DND-41 (cell line): ENCODE results near the gene FAT3.

Experiments
- ATAC-seq: fragments of 200-7000 bp; cut with Tn5 transposase; 3 replicates; pipeline ENCODE4 v1.9.1; 2021; ENCODE audit warnings: low read depth; ENCODE audit not compliant: insufficient read depth
- DNase-seq: peaks from one replicate; pipeline ENCODE4 v3.0.0-alpha.2; 2020
- H2AFZ ChIP-seq: 2 replicates; pipeline ENCODE4 v1.6.0; 2012; ENCODE audit warnings: low read depth, low read length
- H3K27ac ChIP-seq: 2 replicates; pipeline ENCODE4 v1.5.1; 2012; ENCODE audit warnings: low read length, inconsistent platforms
- H3K27me3 ChIP-seq: fragments of 200-600 bp; sonication (generic); 2 replicates; pipeline ENCODE4 v1.6.0; 2012; ENCODE audit warnings: low read length, mild to moderate bottlenecking, inconsistent platforms; ENCODE audit not compliant: insufficient read depth, poor library complexity
- H3K36me3 ChIP-seq: 2 replicates; pipeline ENCODE4 v1.5.1; 2012; ENCODE audit warnings: low read length, inconsistent platforms; ENCODE audit not compliant: insufficient read depth
- H3K4me1 ChIP-seq: 2 replicates; pipeline ENCODE4 v1.5.1; 2012; ENCODE audit warnings: mild to moderate bottlenecking, low read length; ENCODE audit not compliant: insufficient read depth
- H3K4me2 ChIP-seq: 2 replicates; pipeline ENCODE4 v1.6.0; 2012; ENCODE audit warnings: mild to moderate bottlenecking, moderate library complexity, low read length, inconsistent platforms; ENCODE audit not compliant: insufficient read depth
- H3K4me3 ChIP-seq, 2 experiments: fragments of 200-600 bp in 1 of 2; shearing (Covaris generic) in 1 of 2; 2 replicates each; pipeline ENCODE4 v1.5.1; 2012 to 2016; ENCODE audit warnings: inconsistent platforms in 2 of 2, low read length in 2 of 2, mild to moderate bottlenecking in 2 of 2, low read depth in 1 of 2, moderate library complexity in 1 of 2
- H3K79me2 ChIP-seq: 2 replicates; pipeline ENCODE4 v1.6.0; 2012; ENCODE audit warnings: low read length, inconsistent platforms; ENCODE audit not compliant: insufficient read depth
- H3K9ac ChIP-seq: 2 replicates; pipeline ENCODE4 v1.6.0; 2012; ENCODE audit warnings: low read depth, mild to moderate bottlenecking, inconsistent platforms, low read length, moderate library complexity
- H3K9me3 ChIP-seq: 2 replicates; pipeline ENCODE4 v1.5.1; 2012; ENCODE audit warnings: low read length, moderate library complexity, mild to moderate bottlenecking, inconsistent platforms; ENCODE audit not compliant: insufficient read depth, severe bottlenecking
- H4K20me1 ChIP-seq: 2 replicates; pipeline ENCODE4 v1.6.0; 2012; ENCODE audit warnings: low read length; ENCODE audit not compliant: insufficient read depth
- EZH2 ChIP-seq: IDR thresholded peaks from 3 replicates; pipeline ENCODE4 v1.6.1; 2012; ENCODE audit warnings: borderline replicate concordance, low read depth, mild to moderate bottlenecking, moderate library complexity, low read length, inconsistent platforms; ENCODE audit not compliant: severe bottlenecking
- TF ChIP-seq, protein P1 (sequence below): IDR thresholded peaks from 2 replicates; pipeline ENCODE4 v1.5.1; 2012; ENCODE audit warnings: borderline replicate concordance, low read length, moderate library complexity, mild to moderate bottlenecking; ENCODE audit not compliant: poor library complexity, severe bottlenecking; ENCODE audit errors: extremely low read depth

The FAT3 gene

DNA sequence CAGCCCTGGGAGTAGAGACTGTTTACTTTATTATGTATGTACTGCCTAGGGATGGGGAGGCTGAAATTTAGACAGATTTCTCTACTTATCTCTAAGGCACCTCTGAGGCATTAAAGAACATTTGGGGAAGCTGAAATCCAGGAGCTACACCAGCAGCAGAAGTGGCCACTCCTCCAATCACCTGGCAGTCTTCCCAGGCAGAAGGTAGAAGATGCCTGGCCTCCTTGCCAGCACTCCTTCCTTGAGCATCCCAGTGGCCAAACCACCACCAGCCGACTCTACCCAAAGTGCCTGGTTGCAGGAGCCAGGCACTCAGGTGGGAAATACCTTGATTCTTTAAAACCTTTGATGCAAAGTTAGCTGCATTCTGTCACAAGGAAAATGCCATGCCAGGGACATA lies 1.9 kb upstream of the FAT3 start:
- H3K4me3 ChIP-seq = no peak overlapping the region
- H3K4me2 ChIP-seq = no peak overlapping the region
- DNase-seq (no peak), ATAC-seq (no peak)
- no peaks in the 10 kb centered on the region for H3K36me3 ChIP-seq
- no peak overlapping the region for H3K9ac ChIP-seq
- no peaks in the 10 kb centered on the region for H3K27me3 ChIP-seq
- TF ChIP-seq, protein P1, sequence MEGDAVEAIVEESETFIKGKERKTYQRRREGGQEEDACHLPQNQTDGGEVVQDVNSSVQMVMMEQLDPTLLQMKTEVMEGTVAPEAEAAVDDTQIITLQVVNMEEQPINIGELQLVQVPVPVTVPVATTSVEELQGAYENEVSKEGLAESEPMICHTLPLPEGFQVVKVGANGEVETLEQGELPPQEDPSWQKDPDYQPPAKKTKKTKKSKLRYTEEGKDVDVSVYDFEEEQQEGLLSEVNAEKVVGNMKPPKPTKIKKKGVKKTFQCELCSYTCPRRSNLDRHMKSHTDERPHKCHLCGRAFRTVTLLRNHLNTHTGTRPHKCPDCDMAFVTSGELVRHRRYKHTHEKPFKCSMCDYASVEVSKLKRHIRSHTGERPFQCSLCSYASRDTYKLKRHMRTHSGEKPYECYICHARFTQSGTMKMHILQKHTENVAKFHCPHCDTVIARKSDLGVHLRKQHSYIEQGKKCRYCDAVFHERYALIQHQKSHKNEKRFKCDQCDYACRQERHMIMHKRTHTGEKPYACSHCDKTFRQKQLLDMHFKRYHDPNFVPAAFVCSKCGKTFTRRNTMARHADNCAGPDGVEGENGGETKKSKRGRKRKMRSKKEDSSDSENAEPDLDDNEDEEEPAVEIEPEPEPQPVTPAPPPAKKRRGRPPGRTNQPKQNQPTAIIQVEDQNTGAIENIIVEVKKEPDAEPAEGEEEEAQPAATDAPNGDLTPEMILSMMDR = no peak
- H4K20me1 ChIP-seq = no peaks in the 10 kb centered on the region
- no peaks in the 10 kb centered on the region for H3K79me2 ChIP-seq
- peaks cover 3% of the 10 kb centered on the region for H3K9me3 ChIP-seq
- no peak overlapping the region for H2AFZ ChIP-seq
- H3K27ac ChIP-seq = no peak overlapping the region
- H3K4me1 ChIP-seq = no peaks in the 10 kb centered on the region

DNA sequence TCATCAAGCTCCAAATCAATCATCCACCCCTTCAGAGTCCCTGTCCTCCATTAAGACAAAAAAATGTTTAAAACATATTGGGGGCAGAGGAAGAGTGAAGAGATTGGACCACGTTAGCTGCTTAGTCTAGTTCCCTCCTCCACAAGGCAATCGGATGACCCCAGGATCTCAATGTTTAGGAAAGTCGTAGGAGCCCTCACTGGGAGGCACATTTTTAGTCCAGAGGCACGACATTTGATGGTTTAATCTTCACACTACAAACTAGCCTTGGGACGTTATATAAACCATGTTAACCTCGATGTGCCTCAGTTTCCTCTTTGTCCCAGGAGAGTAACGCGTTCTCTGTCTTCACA lies 588 bp upstream of the FAT3 start:
- H3K79me2 ChIP-seq = no peaks in the 10 kb centered on the region
- no peak overlapping the region for H3K27ac ChIP-seq
- no peak overlapping the region for H3K9ac ChIP-seq

DNA sequence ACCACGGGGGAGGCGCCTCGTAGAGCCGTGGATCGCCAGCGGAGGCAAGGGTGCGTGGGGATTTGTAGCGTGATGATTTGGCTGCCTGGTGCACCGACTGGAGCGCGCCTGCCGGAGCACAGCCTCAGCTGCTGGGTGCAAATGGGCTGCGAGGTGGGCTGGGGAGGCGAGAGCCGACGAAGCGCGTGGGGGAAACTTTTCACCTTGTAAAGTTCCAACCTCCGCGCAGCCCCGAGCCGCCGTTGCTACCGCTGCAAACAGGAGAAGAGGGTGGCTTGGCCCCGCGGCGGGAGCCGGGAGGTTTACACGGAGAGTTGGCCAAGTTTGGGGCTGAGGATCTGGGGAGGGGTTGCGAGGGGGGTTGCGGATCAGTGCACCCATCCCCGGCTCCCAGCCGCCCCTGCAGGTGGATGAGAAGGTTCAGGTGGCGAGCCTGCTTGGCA lies 528 bp downstream of the FAT3 start:
- TF ChIP-seq EZH2 = no peak
- TF ChIP-seq, protein P1 = no peak
- Histone ChIP-seq H2AFZ (no peak overlapping the region), H3K4me1 (no peaks in the 10 kb centered on the region), H3K79me2 (no peaks in the 10 kb centered on the region), H3K9ac (no peak overlapping the region), H3K27me3 (no peaks in the 10 kb centered on the region), H3K9me3 (peaks cover 3% of the 10 kb centered on the region), H4K20me1 (no peaks in the 10 kb centered on the region), H3K4me3 (no peak overlapping the region), H3K36me3 (no peaks in the 10 kb centered on the region), H3K27ac (no peak overlapping the region), H3K4me2 (no peak overlapping the region)
- ATAC-seq = no peak
- no peak for DNase-seq

More for the DNA sequence above, 588 bp upstream of the FAT3 start:
- TF ChIP-seq, protein P1 = no peak
- no peak for TF ChIP-seq EZH2
- no peaks in the 10 kb centered on the region for H3K4me1 ChIP-seq
- H2AFZ ChIP-seq = no peak overlapping the region
- no peaks in the 10 kb centered on the region for H3K27me3 ChIP-seq
- H3K4me2 ChIP-seq = no peak overlapping the region
- ATAC-seq (no peak), DNase-seq (no peak)
- H3K4me3 ChIP-seq = no peak overlapping the region
- no peaks in the 10 kb centered on the region for H3K36me3 ChIP-seq
- H4K20me1 ChIP-seq = no peaks in the 10 kb centered on the region
- peaks cover 3% of the 10 kb centered on the region for H3K9me3 ChIP-seq
